Coronary artery (tissue), 2 donors: ENCODE data around the gene GSTT2B.
"Not testable (repeated sequence)": the region's sequence is repeated elsewhere in the genome, so short reads cannot be mapped to it uniquely, and the experiment has no call there.

Source experiments
- DNase-seq: peaks from one replicate; pipeline ENCODE4 v3.0.0-alpha.2; 2017; ENCODE audit warnings: low spot score
- H3K27ac ChIP-seq, 2 donors: fragments of 200-600 bp; sonication (generic); one replicate each; pipeline ENCODE4 v1.5.1; 2016 to 2019
- H3K4me3 ChIP-seq: fragments of 200-600 bp; sonication (generic); 2 replicates; pipeline ENCODE4 v1.5.1; 2016; ENCODE audit warnings: mild to moderate bottlenecking, moderate library complexity
- CTCF ChIP-seq: fragments of 200-600 bp; sonication (generic); IDR thresholded peaks from one replicate; pipeline ENCODE4 v1.5.1; 2019; ENCODE audit warnings: antibody characterized with exemption

Gene GSTT2B

DNA sequence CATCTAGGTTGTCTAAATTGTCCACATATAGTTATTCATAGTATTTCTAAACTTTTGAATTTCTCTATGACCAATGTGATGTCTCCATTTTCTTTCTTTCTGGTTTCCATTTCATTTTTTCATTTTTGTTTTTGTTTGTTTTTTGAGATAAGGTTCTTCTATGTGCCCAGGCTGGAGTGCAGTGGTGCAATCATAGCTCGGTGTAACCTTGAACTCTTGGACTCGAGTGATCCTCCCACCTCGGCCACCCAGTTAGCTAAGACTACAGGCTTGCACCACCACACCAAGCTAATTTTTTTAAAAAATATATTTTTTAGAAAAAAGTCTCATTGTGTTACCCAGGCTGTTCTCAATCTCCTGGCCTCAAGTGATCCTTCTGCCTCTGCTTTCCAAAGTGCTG lies 36.1 kb upstream of the GSTT2B start:
- no peak for TF ChIP-seq CTCF
- no peak for DNase-seq
- no peak overlapping the region for H3K27ac ChIP-seq

DNA sequence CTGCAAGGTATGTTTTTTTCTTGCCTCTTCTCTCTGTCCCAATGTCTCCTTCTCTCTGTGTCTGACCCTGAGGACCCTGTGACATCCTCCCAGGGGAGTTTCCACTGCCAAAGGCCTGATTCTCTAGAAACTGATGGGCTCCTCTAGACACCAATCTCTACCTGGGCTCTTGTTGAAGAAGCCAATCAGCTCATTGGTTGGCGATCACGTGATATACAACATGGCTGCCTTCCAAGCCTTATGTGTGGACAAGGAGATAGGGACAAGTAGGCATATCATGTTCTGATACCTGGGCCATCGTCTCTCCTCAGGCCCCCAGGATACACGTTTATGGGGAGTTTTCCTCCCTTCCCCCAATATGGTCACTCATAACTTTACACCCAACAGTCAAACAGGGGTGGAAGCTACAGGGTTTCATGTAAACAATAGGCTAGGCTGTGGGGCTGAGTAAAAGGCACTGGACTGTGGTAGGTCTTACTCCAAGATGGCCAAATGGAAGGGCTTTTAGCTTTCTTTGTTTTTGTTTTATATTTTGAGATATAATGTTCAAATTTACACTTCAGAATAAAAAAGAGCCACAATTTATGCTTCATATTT lies 32.7 kb upstream of the GSTT2B start:
- H3K4me3 ChIP-seq, DNase-seq, H3K27ac ChIP-seq: not testable (repeated sequence)

More for the DNA sequence above, 36.1 kb upstream of the GSTT2B start:
- no peak overlapping the region for H3K4me3 ChIP-seq

DNA sequence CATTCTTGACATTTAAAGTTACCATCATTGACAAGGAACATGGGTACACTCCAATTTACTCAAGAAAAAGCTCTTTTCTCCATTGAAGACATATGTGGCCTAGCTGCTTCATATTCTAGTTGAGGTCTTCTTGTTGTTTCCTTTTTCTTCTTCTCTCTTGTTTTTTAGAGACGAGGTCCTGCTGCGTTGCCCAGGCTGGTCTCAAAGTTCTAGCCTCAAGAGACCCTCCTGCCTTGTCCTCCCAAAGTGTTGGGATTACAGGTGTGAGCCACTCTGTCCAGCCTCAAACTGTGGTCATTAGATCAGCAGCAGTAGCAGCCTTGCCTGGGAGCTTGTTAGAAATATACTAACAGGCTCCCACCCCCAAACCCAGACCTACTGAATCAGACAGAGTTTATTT lies 32.1 kb upstream of the GSTT2B start:
- DNase-seq, H3K4me3 ChIP-seq, H3K27ac ChIP-seq: not testable (repeated sequence)

DNA sequence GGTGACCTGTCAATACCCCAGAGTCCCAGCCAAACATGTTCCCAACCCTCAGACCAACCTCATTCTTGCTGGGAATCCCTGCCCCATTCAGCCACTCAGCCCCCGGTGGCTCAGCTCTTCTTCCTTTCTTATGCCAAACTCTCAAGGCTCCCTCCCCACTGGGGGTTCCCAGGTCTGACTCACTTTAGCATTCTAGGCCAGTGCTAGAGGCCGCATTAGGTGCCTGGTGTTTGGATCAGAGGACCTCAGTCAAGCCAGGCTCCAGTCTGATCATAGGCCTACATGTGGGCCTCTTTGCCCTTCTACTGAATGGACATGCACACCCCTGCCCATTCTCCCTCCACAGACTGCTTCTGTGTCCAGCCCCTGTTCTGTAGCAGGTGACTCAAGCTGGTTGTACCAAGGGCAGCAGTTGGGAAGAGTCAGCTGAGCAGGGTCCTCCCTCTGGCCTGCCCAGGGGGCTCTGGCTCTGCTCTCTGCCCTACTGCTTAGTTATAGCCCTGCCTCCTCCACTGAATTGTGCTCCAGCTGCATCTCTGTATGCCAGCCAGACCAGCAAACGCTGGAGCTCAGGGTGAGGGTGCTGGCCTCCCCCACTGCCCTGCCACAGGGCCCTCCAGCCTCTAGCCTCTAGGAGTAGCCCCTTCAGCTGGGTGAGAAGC lies 28.7 kb upstream of the GSTT2B start:
- H3K27ac ChIP-seq, H3K4me3 ChIP-seq, DNase-seq: not testable (repeated sequence)

- not testable (repeated sequence) for H3K27ac ChIP-seq, H3K4me3 ChIP-seq, DNase-seq
Measured at GRCh38 chr22:23986538-23987178, 25.7 kb upstream of the GSTT2B start.

DNA sequence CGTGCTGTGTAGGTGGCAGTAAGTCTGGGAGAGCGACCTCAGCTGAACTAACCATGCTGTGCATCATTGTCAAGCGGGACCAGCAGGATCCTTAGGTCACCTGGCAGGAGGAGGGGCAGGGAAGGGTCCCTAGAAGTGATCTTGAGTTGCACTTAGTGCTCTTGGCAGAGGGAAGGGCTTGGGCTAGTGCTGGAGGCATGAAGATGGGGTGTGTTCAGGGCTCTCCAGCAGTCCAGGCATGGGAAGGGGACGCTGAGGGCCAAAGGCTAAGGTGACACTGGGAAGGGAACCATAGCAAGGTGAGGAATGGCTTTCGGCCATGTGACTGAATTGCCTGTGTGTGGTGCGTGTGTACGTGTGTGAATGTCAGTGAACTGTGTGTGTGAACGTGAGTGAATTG lies 25.1 kb upstream of the GSTT2B start:
- H3K27ac ChIP-seq, DNase-seq, H3K4me3 ChIP-seq: not testable (repeated sequence)

DNA sequence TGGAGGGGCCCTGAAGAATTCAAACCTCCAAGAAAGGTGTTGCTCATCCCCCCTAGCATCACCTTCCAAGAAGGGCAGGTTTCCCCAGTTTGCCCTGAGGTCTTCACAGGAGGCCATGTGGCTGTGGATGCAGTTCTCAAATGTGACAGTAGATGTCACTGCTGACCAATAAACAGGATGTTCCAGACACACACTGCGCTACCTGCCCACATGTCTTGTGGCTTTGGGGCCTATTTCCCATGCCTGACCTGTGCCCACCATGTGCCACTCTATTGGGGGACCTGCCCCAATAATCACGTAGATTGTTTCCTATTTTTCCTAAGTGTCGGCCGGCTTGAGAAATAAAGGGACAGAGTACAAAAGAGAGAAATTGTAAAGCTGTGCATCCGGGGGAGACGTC lies 23.4 kb upstream of the GSTT2B start:
- H3K4me3 ChIP-seq = no peak overlapping the region
- no peak for DNase-seq
- TF ChIP-seq CTCF = peak; percentile 35
- H3K27ac ChIP-seq = no peak overlapping the region

DNA sequence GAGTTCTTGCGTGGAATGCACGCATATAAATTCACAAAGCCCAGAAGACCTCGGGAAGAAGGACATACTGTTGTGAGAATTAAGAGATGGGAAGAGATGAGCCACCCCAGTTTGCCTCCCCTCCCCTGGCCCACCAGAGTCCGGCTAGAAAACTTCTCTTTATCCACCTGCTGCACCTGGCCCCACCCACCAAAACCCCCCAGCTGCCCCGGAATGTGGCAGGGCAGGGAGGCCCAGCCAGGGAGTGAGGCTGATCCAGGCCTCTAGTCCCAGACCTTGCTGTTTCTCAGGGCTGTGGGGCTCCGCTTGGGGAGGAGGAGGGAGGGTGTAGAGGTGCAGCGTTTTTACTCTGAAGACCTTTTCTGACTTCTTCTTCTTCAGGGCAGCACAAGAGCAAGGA lies 19.6 kb upstream of the GSTT2B start:
- DNase-seq = not testable (repeated sequence)

GRCh38 chr22:23979557-23980240 lies 18.7 kb upstream of the GSTT2B start, which contains the start of gene GSTT2:
GSTT2 (plus strand) TSS chr22:23980134.
- H3K27ac ChIP-seq, H3K4me3 ChIP-seq, DNase-seq: not testable (repeated sequence)

More for the DNA sequence above, 19.6 kb upstream of the GSTT2B start:
- H3K4me3 ChIP-seq, H3K27ac ChIP-seq: not testable (repeated sequence)

DNA sequence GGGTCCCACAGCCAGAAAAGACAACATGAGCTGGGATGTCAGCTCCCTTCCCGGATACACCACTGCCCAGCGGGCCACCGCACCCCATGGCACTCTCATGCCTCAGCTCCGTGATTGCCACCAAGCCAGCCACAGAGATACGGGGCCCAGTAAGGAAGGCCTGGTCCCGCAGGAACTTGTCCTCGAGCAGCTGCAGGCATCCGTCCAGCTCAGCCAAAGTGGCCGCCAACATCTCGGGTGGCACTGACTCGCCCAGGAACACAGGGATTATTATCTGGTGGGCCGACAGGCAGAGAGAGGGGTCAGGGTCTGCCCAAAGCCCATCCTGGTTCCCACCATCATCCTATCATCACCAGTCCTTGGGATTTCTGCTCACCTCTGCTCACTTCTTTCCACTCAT lies 16.3 kb upstream of the GSTT2B start:
- not testable (repeated sequence) for DNase-seq, H3K27ac ChIP-seq, H3K4me3 ChIP-seq

DNA sequence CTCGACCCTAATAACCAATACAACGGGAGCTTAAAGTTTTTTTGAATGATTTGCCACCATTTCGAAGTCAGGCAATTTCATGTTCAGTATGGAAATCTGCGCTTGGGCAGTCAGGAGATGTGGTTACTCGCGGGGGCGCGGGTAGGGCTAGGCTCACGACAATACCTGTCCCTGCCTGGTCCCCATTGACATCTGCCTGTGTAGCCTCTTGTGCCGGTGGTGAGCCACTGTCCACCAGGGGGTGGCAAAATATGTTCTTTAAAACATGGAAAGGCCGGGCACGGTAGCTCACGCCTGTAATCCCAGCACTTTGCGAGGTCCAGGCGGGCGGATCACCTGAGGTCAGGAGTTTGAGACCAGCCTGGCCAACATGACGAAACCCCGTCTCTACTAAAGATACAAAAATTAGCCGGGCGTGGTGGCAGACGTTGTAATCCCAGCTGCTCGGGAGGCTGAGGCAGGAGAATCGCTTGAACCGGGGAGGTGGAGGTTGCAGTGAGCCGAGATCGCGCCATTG lies 13.9 kb upstream of the GSTT2B start:
- not testable (repeated sequence) for H3K27ac ChIP-seq, DNase-seq, H3K4me3 ChIP-seq

DNA sequence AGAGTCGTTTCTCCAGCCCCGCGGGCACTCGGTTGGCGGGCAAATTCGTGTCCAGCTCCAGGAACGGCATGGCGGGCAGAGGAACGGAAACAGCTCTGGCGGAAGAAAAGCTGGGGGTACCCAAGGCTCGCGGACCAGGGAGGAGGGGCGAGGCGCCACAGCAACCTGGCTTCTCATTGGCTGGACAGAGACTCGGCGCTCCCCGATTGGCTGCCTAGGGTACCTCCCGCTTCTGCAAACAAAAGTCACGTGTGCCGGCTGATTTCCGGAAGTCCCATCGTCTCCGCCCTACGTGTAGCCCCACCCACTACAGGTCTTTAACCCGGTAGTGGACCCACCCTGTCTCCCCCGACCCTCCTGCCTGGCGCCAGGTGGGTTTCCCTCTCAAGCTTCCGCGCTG lies 13.3 kb upstream of the GSTT2B start, which contains the start of gene DDT:
Gene DDT (minus strand): TSS at position 97 of the 400 bp plus-strand sequence. CDS start 27 bp downstream, at position 70.
- not testable (repeated sequence) for DNase-seq, H3K4me3 ChIP-seq, H3K27ac ChIP-seq

GRCh38 chr22:23971927-23972326 lies 10.9 kb upstream of the GSTT2B start:
- not testable (repeated sequence) for H3K27ac ChIP-seq, DNase-seq, H3K4me3 ChIP-seq
